Nephron (organoid): ENCODE data around the gene C6orf163.
"Not testable (repeated sequence)": the region's sequence is repeated elsewhere in the genome, so short reads cannot be mapped to it uniquely, and the experiment has no call there.

ENCODE experiments used
- H3K27ac Mint-ChIP-seq, 3 experiments: 2 replicates each; pipeline ENCODE4 v1.8.0; 2020; ENCODE audit warnings: mixed read lengths in 3 of 3, mild to moderate bottlenecking in 2 of 3, moderate library complexity in 1 of 3
- H3K27me3 Mint-ChIP-seq: 2 replicates; pipeline ENCODE4 v1.8.0; 2021; ENCODE audit warnings: low read depth, mild to moderate bottlenecking, moderate library complexity, mixed read lengths
- H3K36me3 Mint-ChIP-seq: 2 replicates; pipeline ENCODE4 v1.8.0; 2020; ENCODE audit warnings: low read depth, mixed read lengths
- H3K4me1 Mint-ChIP-seq: 2 replicates; pipeline ENCODE4 v1.8.0; 2020; ENCODE audit warnings: mixed read lengths
- H3K4me3 Mint-ChIP-seq, 3 experiments: 2 replicates each; pipeline ENCODE4 v1.8.0; 2020; ENCODE audit warnings: mild to moderate bottlenecking in 3 of 3, mixed read lengths in 3 of 3, moderate library complexity in 2 of 3
- H3K9me3 Mint-ChIP-seq: 2 replicates; pipeline ENCODE4 v1.8.0; 2020; ENCODE audit warnings: mixed read lengths
- CTCF ChIP-seq, 3 experiments: fragments of 200-600 bp; sonication (generic); IDR thresholded peaks; one replicate each; pipeline ENCODE4 v1.5.0; 2021; ENCODE audit warnings: antibody characterized with exemption in 3 of 3; ENCODE audit not compliant: unreplicated experiment in 3 of 3

The C6orf163 gene

GRCh38 chr6:87344731-87345130 lies at the start of gene C6orf163:
Gene C6orf163, plus strand, starts transcription at chr6:87344813. Its CDS starts 287 bp downstream, at chr6:87345100.
- peaks cover 8% of the 10 kb centered on the region for H3K4me1 Mint-ChIP-seq

GRCh38 chr6:87297119-87297518 lies 47.5 kb upstream of the C6orf163 start:
- Mint-ChIP-seq H3K9me3 (peaks cover under 1% of the 10 kb centered on the region), H3K4me1 (no peaks in the 10 kb centered on the region), H3K36me3 (no peaks in the 10 kb centered on the region), H3K27me3 (no peaks in the 10 kb centered on the region), H3K27ac (no peak overlapping the region), H3K4me3 (no peak overlapping the region)
- TF ChIP-seq CTCF (IDR thresholded peaks at IDR 0.05; ENCODE audit: unreplicated experiment in 3 of 3), result no peak

More at GRCh38 chr6:87344731-87345130, at the start of gene C6orf163:
- Mint-ChIP-seq H3K4me3 (no peak within 1 kb of the TSS), H3K9me3 (no peaks in the 10 kb centered on the region), H3K36me3 (peaks cover 5% of the 10 kb centered on the region), H3K27ac (no peak within 1 kb of the TSS), H3K27me3 (no peaks in the 10 kb centered on the region)
- no peak for TF ChIP-seq CTCF (IDR thresholded peaks at IDR 0.05; ENCODE audit: unreplicated experiment in 3 of 3)

- H3K9me3 Mint-ChIP-seq, result peaks cover 19% of the 10 kb centered on the region
- H3K4me3 Mint-ChIP-seq, H3K4me1 Mint-ChIP-seq: not testable (repeated sequence)
Observed at GRCh38 chr6:87301277-87301676, 43.3 kb upstream of the C6orf163 start.

GRCh38 chr6:87308970-87309369 lies 35.6 kb upstream of the C6orf163 start:
- no peak for TF ChIP-seq CTCF (IDR thresholded peaks at IDR 0.05; ENCODE audit: unreplicated experiment in 3 of 3)
- no peaks in the 10 kb centered on the region for H3K4me1 Mint-ChIP-seq
- H3K9me3 Mint-ChIP-seq, result peaks cover 8% of the 10 kb centered on the region
- no peaks in the 10 kb centered on the region for H3K36me3 Mint-ChIP-seq
- no peak overlapping the region for H3K4me3 Mint-ChIP-seq
- H3K27ac Mint-ChIP-seq, result no peak overlapping the region
- H3K27me3 Mint-ChIP-seq, result peaks cover 5% of the 10 kb centered on the region

More at GRCh38 chr6:87301277-87301676, 43.3 kb upstream of the C6orf163 start:
- H3K27ac Mint-ChIP-seq, H3K27me3 Mint-ChIP-seq, H3K36me3 Mint-ChIP-seq: not testable (repeated sequence)

GRCh38 chr6:87312860-87313259 lies 31.8 kb upstream of the C6orf163 start:
- Mint-ChIP-seq H3K36me3 (no peaks in the 10 kb centered on the region), H3K27me3 (peaks cover 9% of the 10 kb centered on the region), H3K27ac (no peak overlapping the region), H3K4me3 (no peak overlapping the region), H3K9me3 (no peaks in the 10 kb centered on the region), H3K4me1 (no peaks in the 10 kb centered on the region)
- no peak for TF ChIP-seq CTCF (IDR thresholded peaks at IDR 0.05; ENCODE audit: unreplicated experiment in 3 of 3)

GRCh38 chr6:87315071-87315470 lies 29.5 kb upstream of the C6orf163 start:
- no peaks in the 10 kb centered on the region for H3K9me3 Mint-ChIP-seq
- H3K36me3 Mint-ChIP-seq, result no peaks in the 10 kb centered on the region
- H3K27ac Mint-ChIP-seq, result no peak overlapping the region
- no peak overlapping the region for H3K4me3 Mint-ChIP-seq
- H3K4me1 Mint-ChIP-seq, result no peaks in the 10 kb centered on the region
- peaks cover 9% of the 10 kb centered on the region for H3K27me3 Mint-ChIP-seq
- TF ChIP-seq CTCF (IDR thresholded peaks at IDR 0.05; ENCODE audit: unreplicated experiment in 3 of 3), result no peak
